GM12874 (cell line): Measurements from ENCODE around the gene CACNA2D2.

ENCODE experiments used
- TF ChIP-seq, protein P1 (sequence below): IDR thresholded peaks from 2 replicates; pipeline ENCODE4 v1.5.1; 2011; ENCODE audit warnings: low read depth, mild to moderate bottlenecking, control low read depth, low read length, moderate library complexity; ENCODE audit not compliant: insufficient read depth

Gene CACNA2D2

DNA sequence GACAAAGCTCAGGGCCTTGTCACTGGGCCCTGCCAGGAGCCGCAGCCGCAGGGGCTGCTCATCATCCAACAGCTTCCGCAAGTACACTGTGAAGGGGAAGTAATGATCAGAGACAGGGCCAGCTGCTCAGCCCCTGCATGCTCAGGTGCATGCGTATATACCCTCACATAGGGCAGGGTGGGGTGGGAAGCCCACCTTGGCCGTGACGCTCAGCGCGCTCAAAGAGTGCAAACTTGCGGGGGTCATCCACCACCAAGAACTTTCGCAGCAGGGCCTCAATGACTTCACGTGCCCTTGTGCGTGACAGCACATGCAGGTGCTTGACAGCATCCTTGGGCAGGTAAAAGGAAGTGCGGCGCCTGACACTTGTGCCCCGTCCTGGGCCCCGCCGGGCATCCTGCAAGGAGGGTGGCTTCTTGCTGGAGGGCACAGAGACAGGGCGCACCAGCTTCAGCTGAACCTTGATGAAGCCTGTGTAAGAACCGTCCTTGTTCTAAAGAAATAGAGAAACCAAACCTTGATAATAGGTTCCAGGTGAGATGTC is 172.0 kb downstream of the CACNA2D2 start:
- TF ChIP-seq, protein P1, sequence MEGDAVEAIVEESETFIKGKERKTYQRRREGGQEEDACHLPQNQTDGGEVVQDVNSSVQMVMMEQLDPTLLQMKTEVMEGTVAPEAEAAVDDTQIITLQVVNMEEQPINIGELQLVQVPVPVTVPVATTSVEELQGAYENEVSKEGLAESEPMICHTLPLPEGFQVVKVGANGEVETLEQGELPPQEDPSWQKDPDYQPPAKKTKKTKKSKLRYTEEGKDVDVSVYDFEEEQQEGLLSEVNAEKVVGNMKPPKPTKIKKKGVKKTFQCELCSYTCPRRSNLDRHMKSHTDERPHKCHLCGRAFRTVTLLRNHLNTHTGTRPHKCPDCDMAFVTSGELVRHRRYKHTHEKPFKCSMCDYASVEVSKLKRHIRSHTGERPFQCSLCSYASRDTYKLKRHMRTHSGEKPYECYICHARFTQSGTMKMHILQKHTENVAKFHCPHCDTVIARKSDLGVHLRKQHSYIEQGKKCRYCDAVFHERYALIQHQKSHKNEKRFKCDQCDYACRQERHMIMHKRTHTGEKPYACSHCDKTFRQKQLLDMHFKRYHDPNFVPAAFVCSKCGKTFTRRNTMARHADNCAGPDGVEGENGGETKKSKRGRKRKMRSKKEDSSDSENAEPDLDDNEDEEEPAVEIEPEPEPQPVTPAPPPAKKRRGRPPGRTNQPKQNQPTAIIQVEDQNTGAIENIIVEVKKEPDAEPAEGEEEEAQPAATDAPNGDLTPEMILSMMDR, result no peak

DNA sequence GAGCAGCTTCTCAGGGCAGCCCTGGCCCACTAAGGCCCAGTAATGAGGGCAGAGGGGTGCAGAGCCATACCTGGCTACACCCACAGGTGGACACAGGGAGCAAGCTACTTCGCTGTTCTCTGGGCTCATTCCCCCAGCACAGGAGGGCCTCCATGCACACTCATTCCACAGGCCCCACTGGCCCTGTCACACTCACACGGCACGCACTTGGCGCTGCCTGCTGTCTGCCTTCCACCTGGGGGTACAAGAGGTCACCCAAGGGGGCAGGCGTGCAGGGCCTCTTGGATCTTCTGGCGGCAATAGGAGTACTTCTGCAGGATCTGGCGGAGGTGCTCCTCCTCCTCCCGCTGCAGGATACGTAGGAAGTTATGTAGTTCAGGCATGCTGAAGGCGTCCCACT is 173.1 kb downstream of the CACNA2D2 start:
- TF ChIP-seq, protein P1, result no peak

DNA sequence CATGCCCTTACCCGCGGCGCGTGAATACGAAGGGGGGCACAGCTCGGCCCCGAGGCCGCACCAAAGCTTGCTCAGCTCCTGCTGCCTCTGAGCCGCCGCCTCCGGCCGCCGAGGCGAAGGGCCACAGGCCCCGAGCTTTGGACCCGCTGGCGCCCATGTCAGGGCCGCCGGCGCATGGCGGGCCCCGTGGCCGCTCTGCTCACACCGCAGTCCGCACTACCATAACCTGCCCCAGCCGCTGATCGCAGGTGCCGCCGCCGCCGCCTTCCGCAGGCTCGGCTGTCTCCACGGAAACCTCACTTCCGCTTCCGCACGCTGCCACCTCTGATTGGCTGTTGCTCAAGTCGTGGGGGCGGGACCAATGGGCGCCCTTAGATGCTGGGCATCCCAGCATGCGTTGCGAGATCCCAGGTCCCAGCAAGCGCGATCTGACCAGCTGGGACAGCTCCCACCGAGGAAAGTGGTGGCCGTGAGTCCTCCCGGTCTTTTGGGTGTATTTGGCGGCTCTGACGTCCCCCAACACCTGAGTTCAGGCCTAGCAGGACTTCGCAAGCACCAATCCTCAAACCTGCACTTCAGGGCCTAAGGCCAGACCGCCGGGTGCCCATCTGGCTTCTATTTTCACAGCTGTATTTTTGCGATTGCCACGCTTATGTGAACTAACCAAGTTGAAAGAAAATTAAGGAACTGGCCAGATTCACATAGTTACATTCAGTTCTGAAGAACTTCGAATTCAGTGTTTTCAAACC is 175.3 kb downstream of the CACNA2D2 start, which contains the start of gene TUSC2:
Gene TUSC2 (minus strand): TSS at position 281 of the 749 bp plus-strand sequence. CDS start 124 bp downstream, at position 157.
- TF ChIP-seq, protein P1, result no peak

DNA sequence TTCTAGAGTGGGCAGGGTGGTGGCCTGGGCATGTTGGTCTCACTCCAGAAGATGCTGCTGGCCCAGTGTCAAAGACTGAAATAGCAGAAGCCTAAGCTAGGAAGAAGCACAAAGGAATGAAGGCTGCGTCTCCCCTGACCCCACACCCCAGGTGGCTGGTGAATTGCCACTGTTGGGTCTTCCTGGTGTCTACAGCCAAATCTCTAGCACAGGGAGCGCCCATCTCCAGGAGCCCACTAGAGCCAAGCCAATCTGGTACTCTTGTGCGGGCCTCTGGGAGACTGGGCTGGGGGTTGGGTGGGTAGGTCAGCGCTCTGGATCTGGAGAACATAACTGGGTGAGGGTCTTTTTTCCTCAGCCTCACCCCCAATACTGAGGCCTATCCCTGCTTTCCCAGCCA is 176.3 kb downstream of the CACNA2D2 start:
- TF ChIP-seq, protein P1, result no peak

DNA sequence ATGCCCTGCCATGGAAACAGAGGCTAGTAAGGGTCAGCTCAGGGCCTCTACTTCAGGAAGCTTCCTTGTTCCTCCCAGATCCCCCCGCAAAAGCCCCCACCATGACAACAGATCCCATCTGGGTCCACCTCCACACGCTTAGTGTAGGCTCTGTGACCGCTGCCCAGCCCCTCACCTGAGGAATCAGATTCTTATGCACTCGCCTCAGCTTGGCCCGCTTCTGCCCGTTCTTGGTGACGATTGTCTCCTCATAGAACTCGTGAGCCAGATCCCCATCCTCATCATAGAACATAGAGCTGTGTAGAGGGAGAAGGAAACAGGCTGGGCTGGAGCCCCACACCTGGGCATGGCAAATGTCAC is 177.3 kb downstream of the CACNA2D2 start:
- TF ChIP-seq, protein P1, result no peak

DNA sequence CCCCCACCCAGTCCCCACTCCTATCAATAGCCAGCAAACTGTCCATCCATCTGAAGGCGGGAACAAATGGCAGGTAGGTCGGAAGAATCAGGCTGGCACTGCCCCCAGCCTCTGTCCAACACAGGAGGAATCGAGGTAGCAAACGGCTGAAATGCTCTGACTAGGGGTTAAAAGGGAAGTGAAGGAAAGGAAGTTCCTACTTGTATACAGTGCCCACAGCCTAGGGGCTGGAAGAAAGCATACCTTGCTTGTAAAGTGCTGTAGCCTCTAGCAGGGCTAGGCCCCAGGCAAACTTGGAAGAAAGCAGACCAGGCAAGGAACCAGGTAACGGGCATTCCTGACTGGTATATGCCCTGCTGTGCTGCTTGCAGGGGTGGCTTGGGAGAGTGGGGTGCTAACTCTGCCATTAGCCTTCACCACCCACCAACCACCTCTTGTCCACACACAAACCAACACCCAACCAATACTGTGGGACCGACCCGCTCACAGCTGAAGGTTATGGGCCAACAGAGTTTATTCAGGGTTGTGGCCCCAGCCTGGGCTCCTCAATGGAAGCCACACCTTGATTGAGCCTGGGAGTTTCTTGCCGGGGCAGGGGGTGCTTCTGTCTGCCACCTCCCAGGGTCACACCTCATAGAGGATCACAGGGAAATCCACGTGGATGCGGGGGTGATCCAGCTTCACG is 177.8 kb downstream of the CACNA2D2 start:
- TF ChIP-seq, protein P1, result no peak

DNA sequence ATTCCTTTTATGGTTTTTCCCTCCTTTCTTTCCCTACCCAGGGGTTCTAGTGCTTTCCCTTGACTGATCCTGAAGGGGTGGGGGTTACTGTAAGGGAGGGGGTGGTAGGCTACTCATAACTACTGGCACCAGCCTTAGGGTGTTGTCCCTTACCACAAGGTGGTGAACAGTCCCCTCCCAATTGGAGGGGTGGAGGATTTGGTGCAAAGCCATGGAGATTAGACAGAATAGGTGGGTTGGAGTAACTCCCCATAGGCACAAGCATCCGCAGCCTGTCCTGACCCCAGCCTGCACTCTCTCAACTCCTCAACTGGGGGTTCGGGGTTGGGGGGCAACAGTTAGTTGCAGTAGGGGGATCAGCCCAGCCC is 178.3 kb downstream of the CACNA2D2 start:
- TF ChIP-seq, protein P1, result no peak
